Measurements from ENCODE around the gene ACVR1B.

GRCh38 chr12:51926718-51927117 lies 24.8 kb upstream of the ACVR1B start:
- TF ChIP-seq, protein P1, sequence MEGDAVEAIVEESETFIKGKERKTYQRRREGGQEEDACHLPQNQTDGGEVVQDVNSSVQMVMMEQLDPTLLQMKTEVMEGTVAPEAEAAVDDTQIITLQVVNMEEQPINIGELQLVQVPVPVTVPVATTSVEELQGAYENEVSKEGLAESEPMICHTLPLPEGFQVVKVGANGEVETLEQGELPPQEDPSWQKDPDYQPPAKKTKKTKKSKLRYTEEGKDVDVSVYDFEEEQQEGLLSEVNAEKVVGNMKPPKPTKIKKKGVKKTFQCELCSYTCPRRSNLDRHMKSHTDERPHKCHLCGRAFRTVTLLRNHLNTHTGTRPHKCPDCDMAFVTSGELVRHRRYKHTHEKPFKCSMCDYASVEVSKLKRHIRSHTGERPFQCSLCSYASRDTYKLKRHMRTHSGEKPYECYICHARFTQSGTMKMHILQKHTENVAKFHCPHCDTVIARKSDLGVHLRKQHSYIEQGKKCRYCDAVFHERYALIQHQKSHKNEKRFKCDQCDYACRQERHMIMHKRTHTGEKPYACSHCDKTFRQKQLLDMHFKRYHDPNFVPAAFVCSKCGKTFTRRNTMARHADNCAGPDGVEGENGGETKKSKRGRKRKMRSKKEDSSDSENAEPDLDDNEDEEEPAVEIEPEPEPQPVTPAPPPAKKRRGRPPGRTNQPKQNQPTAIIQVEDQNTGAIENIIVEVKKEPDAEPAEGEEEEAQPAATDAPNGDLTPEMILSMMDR (IDR thresholded peaks at IDR 0.05) = peak in 9 of 12 donors; percentile 12 to 37 (median 28)
- no peak for TF ChIP-seq POLR2A (IDR thresholded peaks at IDR 0.05)

All from heart left ventricle (tissue), 13 donors.